ENCODE measurements around the gene XYLT1.

- TF ChIP-seq, protein P1, sequence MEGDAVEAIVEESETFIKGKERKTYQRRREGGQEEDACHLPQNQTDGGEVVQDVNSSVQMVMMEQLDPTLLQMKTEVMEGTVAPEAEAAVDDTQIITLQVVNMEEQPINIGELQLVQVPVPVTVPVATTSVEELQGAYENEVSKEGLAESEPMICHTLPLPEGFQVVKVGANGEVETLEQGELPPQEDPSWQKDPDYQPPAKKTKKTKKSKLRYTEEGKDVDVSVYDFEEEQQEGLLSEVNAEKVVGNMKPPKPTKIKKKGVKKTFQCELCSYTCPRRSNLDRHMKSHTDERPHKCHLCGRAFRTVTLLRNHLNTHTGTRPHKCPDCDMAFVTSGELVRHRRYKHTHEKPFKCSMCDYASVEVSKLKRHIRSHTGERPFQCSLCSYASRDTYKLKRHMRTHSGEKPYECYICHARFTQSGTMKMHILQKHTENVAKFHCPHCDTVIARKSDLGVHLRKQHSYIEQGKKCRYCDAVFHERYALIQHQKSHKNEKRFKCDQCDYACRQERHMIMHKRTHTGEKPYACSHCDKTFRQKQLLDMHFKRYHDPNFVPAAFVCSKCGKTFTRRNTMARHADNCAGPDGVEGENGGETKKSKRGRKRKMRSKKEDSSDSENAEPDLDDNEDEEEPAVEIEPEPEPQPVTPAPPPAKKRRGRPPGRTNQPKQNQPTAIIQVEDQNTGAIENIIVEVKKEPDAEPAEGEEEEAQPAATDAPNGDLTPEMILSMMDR (IDR thresholded peaks at IDR 0.05): no peak
- TF ChIP-seq POLR2A (IDR thresholded peaks at IDR 0.05) (no peak), POLR2AphosphoS5 (IDR thresholded peaks at IDR 0.05; ENCODE audit: insufficient read depth in 1 of 2, low read depth in 1 of 2) (no peak)
Observed at GRCh38 chr16:17380613-17381012, 90.1 kb downstream of the XYLT1 start.

Data from vagina (tissue), 2 donors.